Natural killer cell (primary cell): ENCODE measurements around the gene COX6B2. TPM values are rescaled to one million over a fixed set of nuclear protein-coding genes. Genes with fewer than 3 reads are reported as not detected.

Experiments
- ATAC-seq, 3 donors: fragments of 150-1000 bp in 2 of 3; fragments of 200-7000 bp in 1 of 3; cut with Tn5 transposase; 1 replicate in 1 of 3; 2 replicates in 2 of 3; pipeline ENCODE4 v1.10.0; 2021; ENCODE audit warnings: mild to moderate bottlenecking in 2 of 3, moderate library complexity in 2 of 3
- DNase-seq, 2 donors: peaks; one replicate each; pipeline versions ENCODE4 v3.0.0 to v3.0.0-alpha.2; 2013 to 2021; ENCODE audit warnings: mixed read lengths in 1 of 2
- H3K27ac ChIP-seq: one replicate; pipeline ENCODE4 v1.5.1; 2013; ENCODE audit warnings: mild to moderate bottlenecking, low read length
- H3K27me3 ChIP-seq: one replicate; pipeline ENCODE4 v1.6.1; 2013; ENCODE audit warnings: low read length; ENCODE audit not compliant: control insufficient read depth, insufficient read depth
- H3K36me3 ChIP-seq: one replicate; pipeline ENCODE4 v1.6.1; 2013; ENCODE audit warnings: low read length; ENCODE audit not compliant: control insufficient read depth, insufficient read depth
- H3K4me1 ChIP-seq: one replicate; pipeline ENCODE4 v1.6.1; 2013; ENCODE audit warnings: low read length; ENCODE audit not compliant: control insufficient read depth, insufficient read depth
- H3K4me3 ChIP-seq: one replicate; pipeline ENCODE4 v1.5.1; 2013; ENCODE audit warnings: low read length
- H3K9me3 ChIP-seq: one replicate; pipeline ENCODE4 v1.6.1; 2013; ENCODE audit warnings: low read length; ENCODE audit not compliant: control insufficient read depth, insufficient read depth
- H3K27ac Mint-ChIP-seq, 2 donors: one replicate each; pipeline ENCODE4 v1.8.0; 2022; ENCODE audit warnings: mild to moderate bottlenecking in 2 of 2, mixed read lengths in 2 of 2, moderate library complexity in 1 of 2
- H3K27me3 Mint-ChIP-seq, 2 donors: one replicate each; pipeline ENCODE4 v1.8.0; 2022; ENCODE audit warnings: low read depth in 2 of 2, mixed read lengths in 2 of 2
- H3K36me3 Mint-ChIP-seq: one replicate; pipeline ENCODE4 v1.8.0; 2022; ENCODE audit warnings: mixed read lengths
- H3K4me1 Mint-ChIP-seq, 2 donors: one replicate each; pipeline ENCODE4 v1.8.0; 2022; ENCODE audit warnings: mixed read lengths in 2 of 2
- H3K4me3 Mint-ChIP-seq: one replicate; pipeline ENCODE4 v1.8.0; 2022; ENCODE audit warnings: mild to moderate bottlenecking, moderate library complexity, mixed read lengths
- H3K9me3 Mint-ChIP-seq, 2 donors: one replicate each; pipeline ENCODE4 v1.8.0; 2022; ENCODE audit warnings: mixed read lengths in 2 of 2
- CTCF ChIP-seq: fragments of 200-600 bp; IDR thresholded peaks from one replicate; pipeline ENCODE4 v1.8.0; 2022; ENCODE audit warnings: antibody characterized with exemption
- WGBS: methylation state at CpG from one replicate; pipeline ENCODE4 v1.1.7; 2013; ENCODE audit warnings: missing lambda C conversion rate; ENCODE audit not compliant: insufficient coverage; 5-methylcytosine and 5-hydroxymethylcytosine counted together
- intact Hi-C: fragments of 100-400 bp; cut with micrococcal nuclease; formaldehyde crosslinking; loops from one replicate; pipeline ENCODE4 v1.14.2; 2022
- total RNA-seq, 4 donors: library from RNA; stranded (reverse); fragments of 120-200 nt in 1 of 4; gene quantifications; one replicate each; pipeline versions ENCODE4 v1.2.3 to v1.2.4, GENCODE V29; 2013 to 2022

COX6B2 gene
- total RNA-seq, 3 donors from 2014 or later (not counting 1 experiment from before 2014, with no cell fraction given): 0.26 to 6.5 TPM; not detected in 1

DNA sequence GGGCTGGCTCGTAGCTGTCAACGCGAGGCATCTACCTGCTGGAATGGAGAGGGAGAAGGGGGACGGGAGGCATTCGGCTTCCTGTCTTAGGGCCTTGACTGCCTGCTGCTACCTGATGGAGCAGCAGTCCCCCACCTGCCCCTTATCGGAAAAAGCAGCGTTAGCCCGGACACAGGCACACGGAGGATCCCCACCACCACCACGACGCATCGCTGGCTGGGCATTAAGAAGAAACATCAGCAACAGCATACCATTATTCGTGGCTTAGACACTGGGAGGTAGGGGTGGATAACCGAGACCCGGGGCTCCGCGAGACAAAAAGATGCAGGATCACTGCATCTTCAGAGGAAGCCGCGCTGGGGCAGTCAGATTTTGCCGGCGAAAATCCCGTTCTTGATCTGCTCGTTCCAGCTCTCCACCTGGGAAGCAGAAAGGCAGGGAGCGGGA, 1.1 kb downstream of the COX6B2 start:
- Mint-ChIP-seq H3K4me1 (peaks cover 4 to 31% of the 10 kb centered on the region in 2 donors), H3K9me3 (no peaks in the 10 kb centered on the region), H3K36me3 (no peaks in the 10 kb centered on the region), H3K27me3 (peaks cover 32 to 40% of the 10 kb centered on the region in 2 donors), H3K4me3 (peak overlapping the region; percentile 86), H3K27ac (peak overlapping the region in 1 of 2 donors; percentile 77)
- peaks cover 28% of the 10 kb centered on the region for H3K27me3 ChIP-seq
- H3K27ac ChIP-seq: no peak overlapping the region
- peak overlapping the region; percentile 29 for H3K4me3 ChIP-seq
- TF ChIP-seq CTCF: no peak
- intact Hi-C loops: no loop called here
- peaks cover 21% of the 10 kb centered on the region for H3K4me1 ChIP-seq
- H3K9me3 ChIP-seq: no peaks in the 10 kb centered on the region
- no peaks in the 10 kb centered on the region for H3K36me3 ChIP-seq
- DNase-seq: peak in 1 of 2 donors; percentile 33
- 3% methylated on average over 23 of the region's 24 CpGs for WGBS
- ATAC-seq: peak in 2 of 3 donors; percentile 2

GRCh38 chr19:55352549-55353145, 1.9 kb downstream of the COX6B2 start:
- Histone ChIP-seq H3K27ac (no peak overlapping the region), H3K36me3 (no peaks in the 10 kb centered on the region), H3K27me3 (peaks cover 28% of the 10 kb centered on the region), H3K4me1 (peaks cover 21% of the 10 kb centered on the region), H3K4me3 (no peak overlapping the region), H3K9me3 (no peaks in the 10 kb centered on the region)
- Mint-ChIP-seq H3K9me3 (no peaks in the 10 kb centered on the region), H3K27me3 (peaks cover 31 to 37% of the 10 kb centered on the region in 2 donors), H3K4me3 (peak overlapping the region; percentile 60), H3K27ac (peak overlapping the region in 1 of 2 donors; percentile 77), H3K4me1 (peaks cover 4 to 31% of the 10 kb centered on the region in 2 donors), H3K36me3 (no peaks in the 10 kb centered on the region)
- ATAC-seq (no peak), DNase-seq (no peak)
- intact Hi-C loops: no loop called here
- WGBS: 75% methylated on average over 25 of the region's 25 CpGs
- no peak for TF ChIP-seq CTCF

GRCh38 chr19:55352040-55352439, 2.5 kb downstream of the COX6B2 start:
- no peak overlapping the region for H3K4me3 Mint-ChIP-seq
- intact Hi-C loops: no loop called here
- no peak for ATAC-seq

More at GRCh38 chr19:55352040-55352439, 2.5 kb downstream of the COX6B2 start:
- no peaks in the 10 kb centered on the region for H3K9me3 Mint-ChIP-seq
- no peak overlapping the region for H3K4me3 ChIP-seq
- no peaks in the 10 kb centered on the region for H3K36me3 ChIP-seq
- H3K9me3 ChIP-seq: no peaks in the 10 kb centered on the region
- no peak for TF ChIP-seq CTCF
- peaks cover 28% of the 10 kb centered on the region for H3K27me3 ChIP-seq
- no peak for DNase-seq
- H3K4me1 Mint-ChIP-seq: peaks cover 4 to 31% of the 10 kb centered on the region in 2 donors
- H3K36me3 Mint-ChIP-seq: no peaks in the 10 kb centered on the region
- H3K27ac ChIP-seq: no peak overlapping the region
- peak overlapping the region in 1 of 2 donors; percentile 77 for H3K27ac Mint-ChIP-seq
- 44% methylated on average over 6 of the region's 6 CpGs for WGBS
- H3K27me3 Mint-ChIP-seq: peaks cover 25 to 32% of the 10 kb centered on the region in 2 donors
- peaks cover 21% of the 10 kb centered on the region for H3K4me1 ChIP-seq
